Body of pancreas (tissue), 4 donors: ENCODE data around the gene FAM107B. TPM values are rescaled to one million over a fixed set of nuclear protein-coding genes. Genes with fewer than 3 reads are reported as not detected.

Experiments
- ATAC-seq: fragments of 150-250 bp; one replicate; pipeline ENCODE4 v1.9.1; 2016
- DNase-seq, 4 donors: peaks; one replicate each; pipeline ENCODE4 v3.0.0-alpha.2; 2019
- H3K27ac ChIP-seq, 4 donors: fragments of 200-600 bp; sonication (generic); 1 replicate in 3 of 4; 2 replicates in 1 of 4; pipeline versions ENCODE4 v1.5.1 to v1.6.1; 2016 to 2019; ENCODE audit warnings: mild to moderate bottlenecking in 1 of 4, mixed read lengths in 1 of 4, moderate library complexity in 1 of 4
- H3K27me3 ChIP-seq, 2 donors: fragments of 200-600 bp; sonication (generic); one replicate each; pipeline ENCODE4 v1.6.0; 2016; ENCODE audit warnings: mild to moderate bottlenecking in 1 of 2
- H3K36me3 ChIP-seq, 2 donors: fragments of 200-600 bp; sonication (generic); replicated peaks in 1 of 2; 2 replicates each; pipeline ENCODE4 v1.5.1; 2016; ENCODE audit warnings: low read depth in 2 of 2; ENCODE audit not compliant: insufficient read depth in 1 of 2
- H3K4me1 ChIP-seq: fragments of 200-600 bp; sonication (generic); one replicate; pipeline ENCODE4 v1.6.0; 2016
- H3K4me3 ChIP-seq, 2 donors: fragments of 200-600 bp; sonication (generic); 1 replicate in 1 of 2; 2 replicates in 1 of 2; pipeline ENCODE4 v1.5.1; 2016 to 2019
- H3K9me3 ChIP-seq, 3 donors: fragments of 200-600 bp; sonication (generic); 1 replicate in 2 of 3; 2 replicates in 1 of 3; pipeline ENCODE4 v1.5.1; 2016
- CTCF ChIP-seq, 7 experiments: fragments of 450-650 bp in 4 of 7; fragments of 200-600 bp in 3 of 7; sonication (generic) in 3 of 7; IDR thresholded peaks; one replicate each; pipeline ENCODE4 v1.5.1; 2016 to 2019; ENCODE audit warnings: antibody characterized with exemption in 7 of 7
- POLR2A ChIP-seq, 3 donors: fragments of 450-650 bp; IDR thresholded peaks; one replicate each; pipeline ENCODE4 v1.6.1; 2016; ENCODE audit warnings: antibody characterized with exemption in 3 of 3, mild to moderate bottlenecking in 2 of 3
- WGBS, 2 donors: methylation state at CpG; one replicate each; pipeline ENCODE4 v1.1.5; 2017; 5-methylcytosine and 5-hydroxymethylcytosine counted together
- intact Hi-C: fragments of 100-400 bp; cut with DNase I; formaldehyde crosslinking; loops from one replicate; pipeline ENCODE4 v1.15.1; 2023
- total RNA-seq, 2 donors: library from RNA; depleted of rRNA; stranded (reverse); fragments of >200 nt; gene quantifications; one replicate each; pipeline ENCODE4 v1.1.0, GENCODE V29; 2016

Gene FAM107B
- total RNA-seq, 2 donors from 2014 or later: 19.4 to 45.9 TPM

- Histone ChIP-seq H3K27me3 (no peaks in the 10 kb centered on the region), H3K27ac (no peak overlapping the region), H3K4me3 (no peak overlapping the region), H3K9me3 (no peaks in the 10 kb centered on the region), H3K4me1 (no peaks in the 10 kb centered on the region), H3K36me3 (peaks cover 10 to 21% of the 10 kb centered on the region in 2 donors)
- 90 to 92% methylated on average over 7 of the region's 7 CpGs for WGBS, 2 donors
- intact Hi-C loops: no loop called here
- no peak for TF ChIP-seq POLR2A (IDR thresholded peaks at IDR 0.05)
- no peak for TF ChIP-seq CTCF (IDR thresholded peaks at IDR 0.05)
- DNase-seq: no peak
- ATAC-seq: no peak
Observed at GRCh38 chr10:14519785-14520184, 254.9 kb downstream of the FAM107B start.

GRCh38 chr10:14518149-14518548 lies 256.5 kb downstream of the FAM107B start:
- TF ChIP-seq CTCF (IDR thresholded peaks at IDR 0.05) (no peak), POLR2A (IDR thresholded peaks at IDR 0.05) (no peak)
- H3K4me3 ChIP-seq: no peak overlapping the region
- H3K27ac ChIP-seq: no peak overlapping the region
- H3K36me3 ChIP-seq: peaks cover 10 to 21% of the 10 kb centered on the region in 2 donors
- no peaks in the 10 kb centered on the region for H3K9me3 ChIP-seq
- no peak for ATAC-seq
- DNase-seq: no peak
- no peaks in the 10 kb centered on the region for H3K27me3 ChIP-seq
- intact Hi-C loops: no loop called here
- H3K4me1 ChIP-seq: no peaks in the 10 kb centered on the region
- 92 to 94% methylated on average over 3 of the region's 3 CpGs for WGBS, 2 donors

GRCh38 chr10:14513123-14513522 lies 261.6 kb downstream of the FAM107B start:
- Histone ChIP-seq H3K4me3 (no peak overlapping the region), H3K27ac (no peak overlapping the region), H3K9me3 (no peaks in the 10 kb centered on the region), H3K36me3 (peaks cover 5 to 7% of the 10 kb centered on the region in 2 donors), H3K4me1 (no peaks in the 10 kb centered on the region), H3K27me3 (no peaks in the 10 kb centered on the region)
- ATAC-seq (no peak), DNase-seq (no peak)
- 74 to 90% methylated on average over 4 of the region's 4 CpGs for WGBS, 2 donors
- TF ChIP-seq CTCF (IDR thresholded peaks at IDR 0.05) (no peak), POLR2A (IDR thresholded peaks at IDR 0.05) (no peak)
- intact Hi-C loops: no loop called here

GRCh38 chr10:14510346-14510745 lies 264.4 kb downstream of the FAM107B start:
- 61 to 66% methylated on average over 2 of the region's 2 CpGs for WGBS, 2 donors
- no peak for DNase-seq
- Histone ChIP-seq H3K4me1 (no peaks in the 10 kb centered on the region), H3K27me3 (no peaks in the 10 kb centered on the region), H3K4me3 (no peak overlapping the region), H3K27ac (no peak overlapping the region), H3K36me3 (peaks cover 4 to 7% of the 10 kb centered on the region in 2 donors), H3K9me3 (no peaks in the 10 kb centered on the region)
- intact Hi-C loops: no loop called here
- TF ChIP-seq CTCF (IDR thresholded peaks at IDR 0.05) (no peak), POLR2A (IDR thresholded peaks at IDR 0.05) (no peak)
- ATAC-seq: no peak

- no peaks in the 10 kb centered on the region for H3K9me3 ChIP-seq
- TF ChIP-seq POLR2A (IDR thresholded peaks at IDR 0.05): no peak
- TF ChIP-seq CTCF (IDR thresholded peaks at IDR 0.05): no peak
- 95 to 99% methylated on average over 14 of the region's 14 CpGs for WGBS, 2 donors
- intact Hi-C loops: loop anchor here (10.0 kb wide), 1 partner anchor 316 kb away; no protein-coding TSS in a partner anchor
- no peak overlapping the region for H3K4me3 ChIP-seq
- peaks cover 4 to 7% of the 10 kb centered on the region in 2 donors for H3K36me3 ChIP-seq
- H3K27ac ChIP-seq: no peak overlapping the region
- DNase-seq (no peak), ATAC-seq (no peak)
- H3K4me1 ChIP-seq: no peaks in the 10 kb centered on the region
- no peaks in the 10 kb centered on the region for H3K27me3 ChIP-seq
Observed at GRCh38 chr10:14508725-14509124, 266.0 kb downstream of the FAM107B start.
